ENCODE results near the gene THAP3. TPM values are rescaled to one million over a fixed set of nuclear protein-coding genes. Genes with fewer than 3 reads are reported as not detected.

Gene THAP3
- total and polyA plus RNA-seq, 2 of the 4 experiments (the other 2 are of a cell fraction) = 14.2 to 14.9 TPM

DNA sequence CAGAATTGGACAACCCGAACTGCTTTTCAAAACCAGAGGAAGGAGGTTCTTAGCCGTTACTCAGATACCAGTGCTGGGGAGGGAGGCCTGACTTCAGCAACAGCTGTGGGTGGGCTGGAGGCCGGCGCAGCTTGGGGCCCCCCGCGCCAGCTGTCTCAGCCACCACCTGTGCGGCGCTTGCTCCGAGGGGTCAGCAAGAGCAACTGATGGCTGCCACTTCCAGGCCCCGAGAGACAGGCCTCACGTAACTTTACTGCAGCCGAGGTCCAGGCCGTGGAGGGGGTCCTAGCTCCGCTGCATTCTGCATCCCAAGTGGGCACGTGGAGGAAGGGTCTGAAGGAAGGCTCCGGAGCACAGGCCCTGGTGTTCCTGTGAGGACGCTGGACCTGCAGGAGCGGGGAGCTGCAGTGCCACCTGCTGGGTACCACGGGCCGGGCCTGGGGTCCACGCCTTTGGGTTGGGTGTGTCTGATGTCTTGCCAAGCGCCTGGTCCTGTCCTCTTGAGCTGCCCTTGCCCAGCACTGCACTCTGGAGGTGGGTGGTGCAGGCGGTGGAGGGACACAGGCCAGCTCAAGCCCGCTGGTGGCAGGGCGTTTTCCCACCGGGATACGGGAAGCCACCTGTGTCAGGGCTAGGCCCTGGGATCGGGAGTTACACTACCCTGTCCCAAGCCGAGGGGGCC lies 9.8 kb downstream of the THAP3 start:
- Histone ChIP-seq H3K14ac (replicated peaks; ENCODE audit: low read depth, low read length) (no peak overlapping the region), H3K4me3 (ENCODE audit: insufficient read depth, low read depth, low read length) (no peak overlapping the region), H4K5ac (ENCODE audit: low read depth, low read length) (no peak overlapping the region), H2AK9ac (replicated peaks; ENCODE audit: low read depth, low read length, poor library complexity) (peak overlapping the region; percentile 65), H3K27me3 (ENCODE audit: control insufficient read depth, insufficient read depth, low read length) (no peaks in the 10 kb centered on the region), H3K4me1 (ENCODE audit: control insufficient read depth, insufficient read depth, low read length) (peaks cover 2% of the 10 kb centered on the region; the same call in 1 of the 2 replicates), H3K56ac (ENCODE audit: extremely low read depth, insufficient read depth, low read length) (no peak overlapping the region), H2BK120ac (ENCODE audit: low read depth, low read length) (no peak overlapping the region), H3K4ac (ENCODE audit: low read depth, low read length) (no peak overlapping the region), H2AFZ (replicated peaks; ENCODE audit: low read length, poor library complexity) (peak overlapping the region; percentile 50), H4K8ac (ENCODE audit: low read depth in 2 of 2, low read length in 2 of 2) (no peak overlapping the region), H4K91ac (ENCODE audit: insufficient read depth, low read depth, low read length) (no peak overlapping the region), H3K36me3 (ENCODE audit: control insufficient read depth, insufficient read depth, low read length) (peaks cover 64% of the 10 kb centered on the region), H3K27ac (ENCODE audit: insufficient read depth, low read length) (no peak overlapping the region), H3K9me1 (ENCODE audit: insufficient read depth, low read length) (0 out of 2 replicates have a peak, but pooled peaks cover 2% of the 10 kb centered on the region), H2AK5ac (ENCODE audit: low read depth, low read length) (no peak overlapping the region), H3K9ac (ENCODE audit: low read depth, low read length) (no peak overlapping the region), H3K18ac (ENCODE audit: low read depth, low read length) (no peak overlapping the region), H3K4me2 (ENCODE audit: low read depth, low read length) (no peak overlapping the region), H3K23ac (ENCODE audit: low read depth, low read length) (no peak overlapping the region), H2BK20ac (ENCODE audit: low read depth, low read length) (no peak overlapping the region), H2BK5ac (ENCODE audit: low read depth, low read length, poor library complexity, severe bottlenecking) (no peak overlapping the region), H4K20me1 (ENCODE audit: insufficient read depth, low read length) (peaks cover 14% of the 10 kb centered on the region; the same call in 1 of the 2 replicates), H3K9me3 (ENCODE audit: control insufficient read depth, insufficient read depth, low read length) (no peaks in the 10 kb centered on the region), H3K79me1 (ENCODE audit: low read depth in 1 of 2, low read length in 2 of 2) (peaks cover 0 to 19% of the 10 kb centered on the region in 2 experiments; a peak in 2 of 4 replicates), H2BK15ac (ENCODE audit: low read depth, low read length) (no peak overlapping the region)
- DNase-seq (peak; percentile 25), ATAC-seq (ENCODE audit: low read depth) (peak; percentile 43)
- 84% methylated on average over 14 of the region's 29 CpGs; no CpG with 5 or more reads in 1 of the 2 experiments for WGBS, 2 experiments (ENCODE audit: extremely low coverage in 2 of 2, insufficient read length in 1 of 2)
- intact Hi-C loops (cut with micrococcal nuclease) = loop anchor here (5.0 kb wide), 1 partner anchor 1013 kb away; no protein-coding TSS in a partner anchor
- in situ Hi-C loops (cut with MboI; ENCODE audit: low sequenced_read_pairs) = no loop called here
- CTCF ChIA-PET = no interaction called here
- dilution Hi-C loops (cut with HindIII; ENCODE audit: low sequenced_read_pairs, unreplicated experiment) = no loop called here
- POLR2A ChIA-PET (ENCODE audit: unreplicated experiment) = no interaction called here
- TSS peak; percentile 95 for BruUV-seq (replicated peaks)
- TF ChIP-seq SMC3 (IDR thresholded peaks at IDR 0.05; ENCODE audit: low read depth, low read length) (peak; percentile 28), NFE2L2 (IDR thresholded peaks at IDR 0.05; ENCODE audit: low read depth, low read length) (no peak), POLR2A (IDR thresholded peaks at IDR 0.05; ENCODE audit: low read depth, low read length) (no peak), MXI1 (IDR thresholded peaks at IDR 0.05; ENCODE audit: borderline replicate concordance, low read depth, low read length) (no peak), CEBPB (IDR thresholded peaks at IDR 0.05; ENCODE audit: low read depth, low read length) (no peak), RCOR1 (IDR thresholded peaks at IDR 0.05; ENCODE audit: insufficient replicate concordance, low read length) (no peak), MAFK (IDR thresholded peaks at IDR 0.05; ENCODE audit: low read depth, low read length) (no peak), RFX5 (IDR thresholded peaks at IDR 0.05; ENCODE audit: low read depth, low read length) (no peak), FOS (IDR thresholded peaks at IDR 0.05; ENCODE audit: low read depth, low read length) (no peak), RAD21 (IDR thresholded peaks at IDR 0.05; ENCODE audit: low read length) (peak; percentile 45), MAZ (IDR thresholded peaks at IDR 0.05; ENCODE audit: borderline replicate concordance, low read depth, low read length) (no peak), CHD1 (IDR thresholded peaks at IDR 0.05; ENCODE audit: low read depth, low read length) (no peak), BHLHE40 (IDR thresholded peaks at IDR 0.05; ENCODE audit: low read depth, low read length) (no peak)
- TF ChIP-seq, protein P1, sequence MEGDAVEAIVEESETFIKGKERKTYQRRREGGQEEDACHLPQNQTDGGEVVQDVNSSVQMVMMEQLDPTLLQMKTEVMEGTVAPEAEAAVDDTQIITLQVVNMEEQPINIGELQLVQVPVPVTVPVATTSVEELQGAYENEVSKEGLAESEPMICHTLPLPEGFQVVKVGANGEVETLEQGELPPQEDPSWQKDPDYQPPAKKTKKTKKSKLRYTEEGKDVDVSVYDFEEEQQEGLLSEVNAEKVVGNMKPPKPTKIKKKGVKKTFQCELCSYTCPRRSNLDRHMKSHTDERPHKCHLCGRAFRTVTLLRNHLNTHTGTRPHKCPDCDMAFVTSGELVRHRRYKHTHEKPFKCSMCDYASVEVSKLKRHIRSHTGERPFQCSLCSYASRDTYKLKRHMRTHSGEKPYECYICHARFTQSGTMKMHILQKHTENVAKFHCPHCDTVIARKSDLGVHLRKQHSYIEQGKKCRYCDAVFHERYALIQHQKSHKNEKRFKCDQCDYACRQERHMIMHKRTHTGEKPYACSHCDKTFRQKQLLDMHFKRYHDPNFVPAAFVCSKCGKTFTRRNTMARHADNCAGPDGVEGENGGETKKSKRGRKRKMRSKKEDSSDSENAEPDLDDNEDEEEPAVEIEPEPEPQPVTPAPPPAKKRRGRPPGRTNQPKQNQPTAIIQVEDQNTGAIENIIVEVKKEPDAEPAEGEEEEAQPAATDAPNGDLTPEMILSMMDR (conservative IDR thresholded peaks at IDR 0.05; ENCODE audit: low read depth, low read length) = peak; percentile 38
- TF ChIP-seq, protein P2, sequence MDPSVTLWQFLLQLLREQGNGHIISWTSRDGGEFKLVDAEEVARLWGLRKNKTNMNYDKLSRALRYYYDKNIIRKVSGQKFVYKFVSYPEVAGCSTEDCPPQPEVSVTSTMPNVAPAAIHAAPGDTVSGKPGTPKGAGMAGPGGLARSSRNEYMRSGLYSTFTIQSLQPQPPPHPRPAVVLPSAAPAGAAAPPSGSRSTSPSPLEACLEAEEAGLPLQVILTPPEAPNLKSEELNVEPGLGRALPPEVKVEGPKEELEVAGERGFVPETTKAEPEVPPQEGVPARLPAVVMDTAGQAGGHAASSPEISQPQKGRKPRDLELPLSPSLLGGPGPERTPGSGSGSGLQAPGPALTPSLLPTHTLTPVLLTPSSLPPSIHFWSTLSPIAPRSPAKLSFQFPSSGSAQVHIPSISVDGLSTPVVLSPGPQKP (IDR thresholded peaks at IDR 0.05; ENCODE audit: borderline replicate concordance, low read depth, low read length) = no peak
